HEK293 (cell line): Measurements from ENCODE around the gene MCM6.

ENCODE experiments used
- CTCF ChIA-PET: fragments of 350-600 bp; formaldehyde crosslinking; extraction: SDS; loops from one replicate; lab custom pipeline; 2021; ENCODE audit warnings: antibody characterized with exemption; lab: Yijun Ruan, JAX
- POLR2A ChIA-PET: fragments of 300-600 bp; formaldehyde crosslinking; extraction: SDS; loops from one replicate; lab custom pipeline; 2020; ENCODE audit warnings: antibody characterized with exemption, inconsistent platforms; lab: Yijun Ruan, JAX
- H3K27ac ChIP-seq: fragments of 200-500 bp; sonication (Bioruptor generic); 2 replicates; pipeline ENCODE4 v1.5.1; 2014; ENCODE audit warnings: low read depth, low read length, control low read depth, inconsistent platforms; ENCODE audit errors: extremely low read depth
- H3K36me3 ChIP-seq, 2 experiments: fragments of 200-500 bp in 1 of 2; sonication (Bioruptor generic) in 1 of 2; 1 replicate in 1 of 2; 2 replicates in 1 of 2; pipeline ENCODE4 v1.5.1; 2014 to 2017; ENCODE audit warnings: inconsistent platforms in 2 of 2, low read length in 2 of 2; ENCODE audit not compliant: control insufficient read depth in 2 of 2, insufficient read depth in 1 of 2
- H3K4me1 ChIP-seq: fragments of 200-500 bp; sonication (Bioruptor generic); 2 replicates; pipeline ENCODE4 v1.5.1; 2014; ENCODE audit warnings: mild to moderate bottlenecking, low read length, inconsistent platforms; ENCODE audit not compliant: control insufficient read depth, insufficient read depth
- H3K4me3 ChIP-seq: 2 replicates; pipeline ENCODE4 v1.5.1; 2011; ENCODE audit warnings: low read depth, mild to moderate bottlenecking, control low read depth, low read length, moderate library complexity
- H3K9me3 ChIP-seq: fragments of 200-500 bp; sonication (Bioruptor generic); 2 replicates; pipeline ENCODE4 v1.5.1; 2014; ENCODE audit warnings: low read depth, low read length, inconsistent platforms; ENCODE audit not compliant: control insufficient read depth, insufficient read depth
- BCL6B ChIP-seq: fragments of 450-650 bp; formaldehyde crosslinking; IDR thresholded peaks from 2 replicates; pipeline ENCODE4 v1.5.1; 2017; ENCODE audit warnings: missing biosample characterization, missing genetic modification characterization
- GFI1B ChIP-seq: fragments of 450-650 bp; formaldehyde crosslinking; IDR thresholded peaks from 2 replicates; pipeline ENCODE4 v1.5.1; 2016; ENCODE audit warnings: missing biosample characterization, missing genetic modification characterization
- GLI2 ChIP-seq: fragments of 450-650 bp; formaldehyde crosslinking; IDR thresholded peaks from 2 replicates; pipeline ENCODE4; 2017; ENCODE audit warnings: missing biosample characterization, missing genetic modification characterization, low read depth, borderline replicate concordance
- GLIS2 ChIP-seq: fragments of 450-650 bp; formaldehyde crosslinking; IDR thresholded peaks from 2 replicates; pipeline ENCODE4 v1.5.1; 2016; ENCODE audit warnings: missing biosample characterization, missing genetic modification characterization
- IKZF3 ChIP-seq: fragments of 450-650 bp; IDR thresholded peaks from 2 replicates; pipeline ENCODE4 v1.5.0; 2018; ENCODE audit warnings: missing biosample characterization, mild to moderate bottlenecking, missing genetic modification characterization, moderate library complexity
- PBX3 ChIP-seq: sonication (generic); formaldehyde crosslinking; IDR thresholded peaks from 2 replicates; pipeline ENCODE4 v1.8.1; 2022; ENCODE audit warnings: mild to moderate bottlenecking, moderate library complexity, missing genetic modification reagents
- PRDM2 ChIP-seq: fragments of 450-650 bp; formaldehyde crosslinking; IDR thresholded peaks from 2 replicates; pipeline ENCODE4 v1.5.1; 2016; ENCODE audit warnings: missing biosample characterization, missing genetic modification characterization, borderline replicate concordance
- PRDM4 ChIP-seq: fragments of 450-650 bp; formaldehyde crosslinking; IDR thresholded peaks from 2 replicates; pipeline ENCODE4 v1.5.1; 2017; ENCODE audit warnings: missing biosample characterization, missing genetic modification characterization
- SCRT1 ChIP-seq: fragments of 450-650 bp; formaldehyde crosslinking; IDR thresholded peaks from 2 replicates; pipeline ENCODE4 v1.5.1; 2016; ENCODE audit warnings: missing biosample characterization, missing genetic modification characterization, borderline replicate concordance
- TCF7L2 ChIP-seq: IDR thresholded peaks from 2 replicates; pipeline ENCODE4 v1.6.1; 2011; ENCODE audit warnings: low read depth, mild to moderate bottlenecking, inconsistent platforms, low read length, moderate library complexity, borderline replicate concordance
- ZBTB48 ChIP-seq: fragments of 450-650 bp; formaldehyde crosslinking; IDR thresholded peaks from 2 replicates; pipeline ENCODE4 v1.5.1; 2016; ENCODE audit warnings: missing biosample characterization, missing genetic modification characterization
- ZNF18 ChIP-seq: fragments of 450-650 bp; formaldehyde crosslinking; IDR thresholded peaks from 2 replicates; pipeline ENCODE4 v1.5.1; 2016; ENCODE audit warnings: missing biosample characterization, missing genetic modification characterization
- ZNF26 ChIP-seq: fragments of 450-650 bp; formaldehyde crosslinking; IDR thresholded peaks from 2 replicates; pipeline ENCODE4 v1.5.1; 2016; ENCODE audit warnings: missing biosample characterization, missing genetic modification characterization
- ZNF530 ChIP-seq: fragments of 450-650 bp; formaldehyde crosslinking; IDR thresholded peaks from 2 replicates; pipeline ENCODE4 v1.5.1; 2016; ENCODE audit warnings: low read depth, missing biosample characterization, missing genetic modification characterization
- ZNF555 ChIP-seq: fragments of 450-650 bp; formaldehyde crosslinking; conservative IDR thresholded peaks from 2 replicates; pipeline ENCODE4 v1.5.1; 2017; ENCODE audit warnings: missing biosample characterization, mild to moderate bottlenecking, missing genetic modification characterization, inconsistent platforms
- ZNF600 ChIP-seq: fragments of 450-650 bp; formaldehyde crosslinking; IDR thresholded peaks from 2 replicates; pipeline ENCODE4 v1.5.1; 2016; ENCODE audit warnings: missing biosample characterization, missing genetic modification characterization
- ZNF623 ChIP-seq: fragments of 450-650 bp; formaldehyde crosslinking; IDR thresholded peaks from 2 replicates; pipeline ENCODE4 v1.5.1; 2016; ENCODE audit warnings: missing biosample characterization, missing genetic modification characterization
- ZNF639 ChIP-seq: fragments of 450-650 bp; formaldehyde crosslinking; IDR thresholded peaks from 2 replicates; pipeline ENCODE4 v1.5.1; 2016; ENCODE audit warnings: missing biosample characterization, missing genetic modification characterization
- ZNF701 ChIP-seq: fragments of 450-650 bp; formaldehyde crosslinking; IDR thresholded peaks from 2 replicates; pipeline ENCODE4 v1.5.1; 2016; ENCODE audit warnings: missing biosample characterization, missing genetic modification characterization
- ZNF768 ChIP-seq: fragments of 450-650 bp; formaldehyde crosslinking; IDR thresholded peaks from 2 replicates; pipeline ENCODE4 v1.5.1; 2018; ENCODE audit warnings: missing biosample characterization, mild to moderate bottlenecking, missing genetic modification characterization

Gene MCM6

GRCh38 chr2:135791418-135792190 lies 84.6 kb downstream of the MCM6 start:
- Histone ChIP-seq H3K36me3 (peaks cover 0 to 12% of the 10 kb centered on the region in 2 experiments; a peak in 1 of 3 replicates), H3K4me3 (no peak overlapping the region), H3K4me1 (no peaks in the 10 kb centered on the region), H3K27ac (no peak overlapping the region), H3K9me3 (no peaks in the 10 kb centered on the region)
- TF ChIP-seq PBX3 (CRISPR knock-in tag) (no peak), ZBTB48 (tag by site-specific recombination) (no peak), ZNF600 (no peak), ZNF768 (no peak), ZNF26 (tag by site-specific recombination) (no peak), GLI2 (no peak), PRDM2 (tag by site-specific recombination) (no peak), IKZF3 (tag by site-specific recombination) (no peak), SCRT1 (tag by site-specific recombination) (no peak), ZNF555 (tag by site-specific recombination) (no peak), ZNF701 (tag by site-specific recombination) (no peak), GFI1B (tag by site-specific recombination) (no peak), ZNF530 (tag by site-specific recombination) (no peak), ZNF623 (tag by site-specific recombination) (no peak), BCL6B (no peak), GLIS2 (tag by site-specific recombination) (no peak), ZNF639 (tag by site-specific recombination) (no peak), ZNF18 (tag by site-specific recombination) (no peak), TCF7L2 (no peak), PRDM4 (tag by site-specific recombination) (no peak)
- ChIA-PET CTCF (interaction anchor here (0.6 kb wide), 2 partner anchors 47 to 785 kb away, joined by 3 to 4 read pairs; no protein-coding TSS in a partner anchor), POLR2A (no interaction called here)
